Caco-2 (cell line): ENCODE measurements around the gene ATP2B1. TPM values are rescaled to one million over a fixed set of nuclear protein-coding genes. Genes with fewer than 3 reads are reported as not detected.

ENCODE experiments used
- BruUV-seq: library from RNA; stranded (reverse); fragments of 400-500 nt; replicated peaks from 2 replicates; lab custom pipeline; 2021; lab: Mats Ljungman, UMichigan
- CTCF ChIA-PET: fragments of 300-600 bp; sonication (Branson Sonifier 250); formaldehyde crosslinking; loops from one replicate; lab custom pipeline; 2022; ENCODE audit warnings: antibody characterized with exemption; lab: Charles Lee
- POLR2A ChIA-PET: fragments of 300-600 bp; sonication (Branson Sonifier 250); formaldehyde crosslinking; loops from one replicate; lab custom pipeline; 2022; ENCODE audit warnings: antibody characterized with exemption; lab: Charles Lee
- DNase-seq, 2 experiments: peaks; one replicate each; pipeline versions ENCODE4 v3.0.0 to v3.0.0-alpha.2; 2020 to 2022
- H3K27me3 ChIP-seq: replicated peaks from 2 replicates; pipeline ENCODE4 v1.6.0; 2011; ENCODE audit warnings: low read length; ENCODE audit not compliant: control insufficient read depth, insufficient read depth
- H3K36me3 ChIP-seq: 2 replicates; pipeline ENCODE4 v1.5.1; 2011; ENCODE audit warnings: low read length; ENCODE audit not compliant: control insufficient read depth, insufficient read depth
- H3K4me1 ChIP-seq: fragments of 250-450 bp; sonication (Bioruptor Pico); 2 replicates; pipeline ENCODE4 v1.5.1; 2020; ENCODE audit warnings: mild to moderate bottlenecking
- H3K4me3 ChIP-seq: 2 replicates; pipeline ENCODE4 v1.5.1; 2011; ENCODE audit warnings: low read depth, mild to moderate bottlenecking, control low read depth, low read length
- H3K9me3 ChIP-seq: fragments of 250-450 bp; sonication (Bioruptor Pico); 2 replicates; pipeline ENCODE4 v1.5.1; 2020; ENCODE audit warnings: mild to moderate bottlenecking, moderate library complexity
- H3K27ac Mint-ChIP-seq: one replicate; pipeline ENCODE4 v1.8.0; 2022; ENCODE audit warnings: mixed read lengths; ENCODE audit not compliant: unreplicated experiment
- H3K27me3 Mint-ChIP-seq: one replicate; pipeline ENCODE4 v1.8.0; 2022; ENCODE audit warnings: mixed read lengths; ENCODE audit not compliant: insufficient read depth, unreplicated experiment
- H3K36me3 Mint-ChIP-seq: one replicate; pipeline ENCODE4 v1.8.0; 2022; ENCODE audit warnings: mild to moderate bottlenecking, mixed read lengths; ENCODE audit not compliant: insufficient read depth, unreplicated experiment
- H3K4me1 Mint-ChIP-seq: one replicate; pipeline ENCODE4 v1.8.0; 2022; ENCODE audit warnings: low read depth, mixed read lengths; ENCODE audit not compliant: unreplicated experiment
- H3K4me3 Mint-ChIP-seq: one replicate; pipeline ENCODE4 v1.8.0; 2022; ENCODE audit warnings: mild to moderate bottlenecking, moderate library complexity, mixed read lengths; ENCODE audit not compliant: unreplicated experiment
- H3K9me3 Mint-ChIP-seq: one replicate; pipeline ENCODE4 v1.8.0; 2022; ENCODE audit warnings: mixed read lengths; ENCODE audit not compliant: unreplicated experiment
- CTCF ChIP-seq, 2 experiments: fragments of 200-600 bp in 1 of 2; IDR thresholded peaks; 1 replicate in 1 of 2; 2 replicates in 1 of 2; pipeline versions ENCODE4 v1.5.1 to v1.8.0; 2011 to 2022; ENCODE audit warnings: antibody characterized with exemption in 1 of 2, control low read depth in 1 of 2, inconsistent platforms in 1 of 2, low read depth in 1 of 2, low read length in 1 of 2, mild to moderate bottlenecking in 1 of 2, moderate library complexity in 1 of 2; ENCODE audit not compliant: insufficient read depth in 1 of 2, severe bottlenecking in 1 of 2, unreplicated experiment in 1 of 2
- intact Hi-C: fragments of 100-400 bp; cut with micrococcal nuclease; formaldehyde crosslinking; loops from one replicate; pipeline ENCODE4 v1.10.0; 2022; ENCODE audit not compliant: unreplicated experiment
- total RNA-seq: library from RNA; stranded (reverse); gene quantifications from 2 replicates; pipeline ENCODE4 v1.2.3, GENCODE V29; 2022

The ATP2B1 gene
- total RNA-seq, 1 experiment from 2014 or later = 107 TPM

DNA sequence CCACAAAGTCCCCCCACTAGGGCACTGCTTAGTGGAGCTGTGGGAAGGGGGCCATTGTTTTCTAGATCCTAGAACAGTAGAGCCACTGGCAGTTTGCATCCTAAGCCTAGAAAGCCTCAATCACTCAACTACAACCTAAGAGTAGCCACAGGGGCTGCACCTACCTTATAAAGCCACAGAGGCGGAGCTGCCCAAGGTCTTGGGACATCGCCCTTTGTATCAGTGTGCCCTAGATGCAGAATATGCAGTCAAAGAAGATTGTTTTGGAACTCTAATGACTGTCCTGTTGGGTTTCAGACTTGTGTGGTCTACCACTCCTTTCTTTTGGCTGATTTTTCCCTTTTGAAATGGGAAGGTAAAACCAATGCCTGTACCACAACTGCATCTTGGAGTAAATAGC is 59.5 kb downstream of the ATP2B1 start:
- DNase-seq = no peak
- Histone ChIP-seq H3K36me3 (no peaks in the 10 kb centered on the region), H3K27me3 (no peaks in the 10 kb centered on the region), H3K4me1 (peaks cover 57% of the 10 kb centered on the region), H3K9me3 (no peaks in the 10 kb centered on the region), H3K4me3 (no peak overlapping the region)
- peaks cover 46% of the 10 kb centered on the region for H3K4me1 Mint-ChIP-seq
- H3K4me3 Mint-ChIP-seq = no peak overlapping the region
- no peak overlapping the region for H3K27ac Mint-ChIP-seq
- H3K9me3 Mint-ChIP-seq = no peaks in the 10 kb centered on the region
- CTCF ChIA-PET = no interaction called here
- H3K36me3 Mint-ChIP-seq = peaks cover 69% of the 10 kb centered on the region
- H3K27me3 Mint-ChIP-seq = no peaks in the 10 kb centered on the region
- POLR2A ChIA-PET = interaction anchor here (0.6 kb wide), 1 partner anchor 16 kb away, joined by 3 read pairs; no protein-coding TSS in a partner anchor
- intact Hi-C loops = loop anchor here (5.0 kb wide), 1 partner anchor 107 kb away; no protein-coding TSS in a partner anchor
- no peak for TF ChIP-seq CTCF (IDR thresholded peaks at IDR 0.05; ENCODE audit: insufficient read depth in 1 of 2, low read depth in 1 of 2, low read length in 1 of 2, severe bottlenecking in 1 of 2, unreplicated experiment in 1 of 2)
- no TSS peak for BruUV-seq

DNA sequence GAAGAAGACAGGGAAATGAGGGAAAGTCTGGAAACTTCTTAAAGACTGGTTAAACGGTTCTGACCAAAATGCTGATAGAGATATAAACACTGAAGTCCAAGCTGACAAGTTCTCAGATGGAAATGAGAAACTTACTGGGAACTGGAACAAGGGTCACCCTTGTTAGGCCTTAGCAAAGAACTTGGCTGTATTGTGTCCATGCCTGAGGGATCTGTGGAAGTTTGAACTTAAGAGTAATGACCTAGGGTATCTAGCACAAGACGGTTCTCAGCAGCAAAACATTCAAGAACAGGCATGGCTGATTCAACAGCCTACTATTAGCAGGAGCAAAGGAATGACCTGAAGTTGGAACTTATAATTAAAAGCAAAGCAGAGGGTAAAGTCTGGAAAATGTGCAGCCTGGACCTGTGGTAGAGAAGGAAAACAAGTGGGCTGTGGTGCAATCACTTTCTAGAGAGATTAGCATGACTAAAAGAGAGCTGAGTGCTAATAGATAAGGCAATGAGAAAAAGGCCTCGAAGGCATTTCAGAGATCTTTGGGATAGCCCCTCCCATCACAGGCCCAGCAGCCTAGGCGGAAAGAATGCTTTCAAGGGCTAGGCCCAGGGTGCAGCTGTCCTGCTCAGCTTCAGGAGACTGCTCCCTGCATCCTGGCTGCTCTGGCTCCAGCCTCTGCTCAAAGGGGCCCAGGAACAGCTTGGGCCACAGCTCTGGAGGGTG is 60.3 kb downstream of the ATP2B1 start:
- Histone ChIP-seq H3K4me1 (peaks cover 63% of the 10 kb centered on the region), H3K4me3 (no peak overlapping the region), H3K9me3 (no peaks in the 10 kb centered on the region), H3K36me3 (no peaks in the 10 kb centered on the region), H3K27me3 (no peaks in the 10 kb centered on the region)
- Mint-ChIP-seq H3K27me3 (no peaks in the 10 kb centered on the region), H3K36me3 (peaks cover 74% of the 10 kb centered on the region), H3K4me3 (peak overlapping the region; percentile 16), H3K9me3 (no peaks in the 10 kb centered on the region), H3K27ac (peak overlapping the region; percentile 48), H3K4me1 (peaks cover 52% of the 10 kb centered on the region)
- CTCF ChIA-PET = interaction anchor here (0.7 kb wide), 1 partner anchor 14 kb away, joined by 3 read pairs; no protein-coding TSS in a partner anchor
- TF ChIP-seq CTCF (IDR thresholded peaks at IDR 0.05; ENCODE audit: insufficient read depth in 1 of 2, low read depth in 1 of 2, low read length in 1 of 2, severe bottlenecking in 1 of 2, unreplicated experiment in 1 of 2) = no peak
- peak; percentile 79 to 87 for DNase-seq
- intact Hi-C loops = loop anchor here (1.0 to 5.0 kb wide), 2 partner anchors 59 to 106 kb away; no protein-coding TSS in a partner anchor
- POLR2A ChIA-PET = interaction anchor here (0.6 kb wide), 1 partner anchor 16 kb away, joined by 3 read pairs; no protein-coding TSS in a partner anchor
- no TSS peak for BruUV-seq

GRCh38 chr12:89645434-89645833 is 63.2 kb downstream of the ATP2B1 start:
- H3K4me3 ChIP-seq = no peak overlapping the region
- Mint-ChIP-seq H3K9me3 (no peaks in the 10 kb centered on the region), H3K27me3 (no peaks in the 10 kb centered on the region), H3K27ac (peak overlapping the region; percentile 29), H3K36me3 (peaks cover 61% of the 10 kb centered on the region), H3K4me1 (peaks cover 57% of the 10 kb centered on the region), H3K4me3 (peak overlapping the region; percentile 47)
- CTCF ChIA-PET = no interaction called here
- no peaks in the 10 kb centered on the region for H3K9me3 ChIP-seq
- POLR2A ChIA-PET = no interaction called here
- intact Hi-C loops = loop anchor here (1.0 to 5.0 kb wide), 2 partner anchors 13 to 103 kb away; no protein-coding TSS in a partner anchor
- BruUV-seq = no TSS peak
- peaks cover 63% of the 10 kb centered on the region for H3K4me1 ChIP-seq
- H3K27me3 ChIP-seq = no peaks in the 10 kb centered on the region
- H3K36me3 ChIP-seq = no peaks in the 10 kb centered on the region
- TF ChIP-seq CTCF (IDR thresholded peaks at IDR 0.05; ENCODE audit: insufficient read depth in 1 of 2, low read depth in 1 of 2, low read length in 1 of 2, severe bottlenecking in 1 of 2, unreplicated experiment in 1 of 2) = no peak
- DNase-seq = peak; percentile 54 to 55
